Purkinje cell (primary cell): ENCODE results near the gene KRIT1. TPM values are rescaled to one million over a fixed set of nuclear protein-coding genes. Genes with fewer than 3 reads are reported as not detected.

Experiments used
- polyA plus RNA-seq: library from polyadenylated mRNA; unstranded; fragments of >200 nt; fragmentation: Nextera tagmentation; gene quantifications from 2 replicates; pipeline ENCODE4 v1.2.1, GENCODE V29; 2014

The KRIT1 gene
- polyA plus RNA-seq, result 35.2 and 52.7 TPM in 2 replicates

DNA sequence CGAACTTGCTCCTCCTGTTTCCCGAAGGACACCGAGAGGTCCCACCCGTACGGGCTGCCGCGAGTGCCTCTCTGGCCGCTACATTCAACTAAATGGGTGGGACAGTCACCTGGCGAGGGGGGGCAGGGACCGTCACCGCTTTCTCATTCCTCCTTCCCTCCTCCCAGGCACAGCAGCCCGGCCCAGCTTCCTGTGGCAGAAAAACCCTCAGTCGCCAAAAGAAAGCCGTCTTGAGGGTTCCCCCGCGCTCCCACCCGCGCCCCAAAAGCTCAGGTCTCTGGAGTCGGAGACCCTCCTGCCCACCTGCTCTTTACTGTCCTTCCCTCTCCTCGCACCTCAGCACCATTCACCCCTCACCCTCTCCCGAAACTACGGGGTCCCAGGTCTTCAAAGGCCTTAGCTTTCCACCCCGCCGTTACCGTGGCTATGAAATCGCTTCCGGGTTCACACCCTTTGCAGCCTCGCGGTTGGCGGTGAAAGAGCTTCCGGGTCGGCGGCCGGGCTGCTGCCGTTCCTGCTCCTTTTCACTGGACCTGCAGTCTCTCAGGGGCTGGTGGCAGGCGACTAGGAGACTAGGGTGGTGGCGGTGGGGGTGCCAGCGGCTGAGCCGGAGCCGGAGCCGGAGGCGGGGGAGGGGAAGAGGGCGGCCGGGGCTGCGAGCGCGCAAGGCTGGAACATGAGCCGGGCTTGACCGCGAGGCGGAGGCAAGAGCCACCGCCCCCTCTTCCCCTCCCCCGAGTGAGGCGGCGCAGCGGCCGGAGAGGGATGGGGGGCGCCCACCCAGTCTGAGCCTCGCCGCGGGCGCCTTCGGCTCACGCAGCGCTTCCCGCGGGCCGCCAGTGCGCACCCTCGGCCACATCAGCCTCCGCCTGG lies at the start of gene KRIT1, which contains the start of gene ANKIB1:
KRIT1 (minus strand) TSS at position 428 of the 873 bp plus-strand sequence. CDS start 3,779 bp downstream, outside the sequence.
ANKIB1 (plus strand) TSS at position 488 of the 873 bp plus-strand sequence. CDS start 49,005 bp downstream, outside the sequence.

DNA sequence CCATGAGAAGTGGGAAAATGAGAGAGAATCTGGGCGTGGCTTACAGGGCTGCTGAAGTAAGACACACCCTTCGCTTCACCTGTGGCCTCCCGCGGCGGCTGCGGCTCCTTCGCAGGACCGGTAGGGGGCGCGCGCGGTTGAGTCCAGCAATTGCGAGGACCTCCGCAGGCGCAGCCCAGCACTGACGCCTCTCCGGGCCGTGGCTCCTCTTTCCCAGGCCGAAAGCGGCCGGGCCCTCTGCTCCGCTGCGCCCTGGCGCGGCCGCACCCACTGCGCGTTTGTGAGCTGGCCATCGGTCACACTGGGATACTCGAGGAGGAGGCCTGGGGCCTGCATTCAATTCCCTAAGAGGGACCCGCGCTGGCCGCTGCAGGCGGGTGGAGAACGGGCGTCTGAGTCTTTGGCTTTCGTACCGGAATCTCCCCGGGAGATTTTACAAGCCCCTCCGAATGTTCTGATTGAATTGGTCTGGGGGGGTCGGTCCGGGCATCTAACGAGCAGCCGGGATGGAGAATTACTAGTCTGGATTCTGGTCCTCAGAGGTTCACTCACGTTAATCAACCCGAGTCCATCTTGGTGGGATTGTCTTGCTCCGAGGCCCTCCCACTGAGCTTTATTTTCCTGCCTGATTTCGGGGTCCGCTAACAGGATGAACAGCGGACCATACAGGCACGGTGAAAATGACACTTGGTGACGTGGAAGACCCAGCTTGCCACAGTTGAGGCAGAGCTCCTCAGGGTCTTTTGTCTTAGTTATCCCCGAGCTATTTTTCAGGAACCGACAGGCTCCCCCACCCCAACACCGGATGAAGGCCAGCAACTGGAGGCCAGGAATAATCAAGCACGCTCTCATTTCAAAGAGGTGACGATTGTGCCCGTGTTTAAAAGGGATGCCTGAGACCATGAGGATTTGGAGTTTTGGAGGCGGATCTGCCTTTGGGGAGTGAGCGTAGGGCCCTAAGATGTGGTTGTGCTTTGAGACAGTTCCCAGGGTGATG lies 66.5 kb downstream of the KRIT1 start, which contains the start of gene LRRD1:
LRRD1 (minus strand) TSS at position 215 of the 997 bp plus-strand sequence. CDS start 13,940 bp downstream, outside the sequence.

Other genes with a start within 250 kb of the KRIT1 start
- 64.1 and 106 TPM in 2 replicates for gene CYP51A1, start 111.4 kb downstream of the KRIT1 start, polyA plus RNA-seq
- gene LRRD1, start 66.8 kb downstream of the KRIT1 start, polyA plus RNA-seq, result not detected in 2 replicates
- gene ANKIB1, start 60 bp upstream of the KRIT1 start, polyA plus RNA-seq, result 33.0 and 33.8 TPM in 2 replicates
- 9.1 and 11.1 TPM in 2 replicates for gene GATAD1, start 201.6 kb upstream of the KRIT1 start, polyA plus RNA-seq
- 1.5 TPM in 1 of 2 replicates, not detected in the other for gene ERVW-1, start 232.0 kb upstream of the KRIT1 start, polyA plus RNA-seq